ENCODE results near the gene WDR5.

Gene WDR5

DNA sequence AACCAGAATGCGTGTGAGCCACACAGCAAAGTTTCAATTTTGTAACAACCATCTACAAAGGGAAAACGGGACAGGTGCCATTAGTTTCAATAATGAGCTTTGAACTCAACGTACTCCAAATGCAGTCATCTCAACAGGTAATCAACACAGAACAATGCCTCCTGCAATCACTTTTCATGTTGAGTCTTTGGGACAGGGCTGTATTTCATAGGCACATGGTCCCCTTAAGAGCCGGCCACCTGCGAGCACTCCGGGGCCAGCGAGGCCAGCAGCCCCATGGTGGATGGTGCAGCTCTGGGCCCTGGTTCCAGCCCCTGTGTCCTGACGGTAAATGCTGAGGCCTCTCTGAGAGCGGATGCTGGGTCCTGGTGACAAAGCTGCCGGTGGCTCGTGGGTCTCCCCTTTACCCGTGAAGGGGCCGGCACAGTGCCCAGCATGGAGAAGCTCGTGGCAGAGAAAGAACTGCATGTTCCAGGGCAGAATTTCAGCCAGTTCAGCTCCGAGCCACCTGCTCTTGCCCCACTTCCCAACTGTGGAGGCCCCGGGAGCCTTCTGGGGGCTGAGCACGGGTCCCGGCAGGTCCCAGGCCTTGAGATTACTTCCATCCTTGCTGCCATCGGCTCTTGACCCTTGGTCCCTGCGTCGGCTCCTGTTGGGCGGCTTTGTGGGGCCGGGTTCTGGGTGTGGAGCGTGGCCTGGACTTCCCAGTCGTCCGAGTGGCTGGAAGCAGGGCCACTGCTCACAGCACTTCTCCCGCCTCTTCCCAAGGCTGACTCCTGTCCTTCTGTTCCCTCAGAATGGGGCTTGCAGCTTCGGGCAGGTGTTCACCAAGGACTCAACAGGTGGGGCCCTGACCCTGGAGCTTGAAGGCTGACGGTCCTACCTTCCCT, 54.6 kb downstream of the WDR5 start:
- TF ChIP-seq, protein P1, sequence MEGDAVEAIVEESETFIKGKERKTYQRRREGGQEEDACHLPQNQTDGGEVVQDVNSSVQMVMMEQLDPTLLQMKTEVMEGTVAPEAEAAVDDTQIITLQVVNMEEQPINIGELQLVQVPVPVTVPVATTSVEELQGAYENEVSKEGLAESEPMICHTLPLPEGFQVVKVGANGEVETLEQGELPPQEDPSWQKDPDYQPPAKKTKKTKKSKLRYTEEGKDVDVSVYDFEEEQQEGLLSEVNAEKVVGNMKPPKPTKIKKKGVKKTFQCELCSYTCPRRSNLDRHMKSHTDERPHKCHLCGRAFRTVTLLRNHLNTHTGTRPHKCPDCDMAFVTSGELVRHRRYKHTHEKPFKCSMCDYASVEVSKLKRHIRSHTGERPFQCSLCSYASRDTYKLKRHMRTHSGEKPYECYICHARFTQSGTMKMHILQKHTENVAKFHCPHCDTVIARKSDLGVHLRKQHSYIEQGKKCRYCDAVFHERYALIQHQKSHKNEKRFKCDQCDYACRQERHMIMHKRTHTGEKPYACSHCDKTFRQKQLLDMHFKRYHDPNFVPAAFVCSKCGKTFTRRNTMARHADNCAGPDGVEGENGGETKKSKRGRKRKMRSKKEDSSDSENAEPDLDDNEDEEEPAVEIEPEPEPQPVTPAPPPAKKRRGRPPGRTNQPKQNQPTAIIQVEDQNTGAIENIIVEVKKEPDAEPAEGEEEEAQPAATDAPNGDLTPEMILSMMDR (IDR thresholded peaks at IDR 0.05; ENCODE audit: low read depth, low read length): no peak
- H3K4me3 ChIP-seq (ENCODE audit: low read depth, low read length): no peak overlapping the region

DNA sequence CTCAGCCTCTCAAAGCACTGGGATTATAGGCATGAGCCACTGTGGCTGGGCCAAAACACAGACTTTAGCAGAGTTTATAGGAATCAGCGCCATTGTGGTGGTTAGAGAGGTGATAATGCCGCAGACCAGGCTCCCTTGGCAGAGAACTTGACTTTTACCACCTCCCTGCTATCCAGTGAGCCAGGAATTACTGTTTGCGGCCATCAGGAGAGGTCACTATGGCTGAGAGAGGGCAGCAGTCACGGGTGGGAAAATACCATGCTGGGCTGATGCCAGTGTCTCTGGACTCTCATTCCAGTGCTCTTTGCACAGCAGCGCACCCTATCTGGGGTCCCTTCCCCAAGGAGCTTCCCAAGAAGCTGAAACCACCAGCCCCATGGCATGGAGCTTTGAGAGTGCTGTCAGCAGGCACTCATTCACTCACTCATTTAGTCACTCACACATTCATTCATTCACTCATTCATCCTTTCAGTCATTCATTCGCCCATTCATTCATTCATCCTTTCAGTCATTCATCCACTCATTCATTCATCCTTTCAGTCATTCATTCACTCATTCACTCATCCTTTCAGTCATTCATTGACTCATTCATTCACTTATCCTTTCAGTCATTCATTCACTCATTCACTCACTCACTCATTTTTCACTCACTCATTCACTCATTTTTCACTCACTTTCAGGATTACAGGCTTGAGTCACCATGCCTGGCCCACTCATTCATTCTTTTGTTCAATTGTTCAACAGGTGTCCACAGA, 55.8 kb downstream of the WDR5 start:
- H3K4me3 ChIP-seq (ENCODE audit: low read depth, low read length): no peak overlapping the region
- TF ChIP-seq, protein P1 (IDR thresholded peaks at IDR 0.05; ENCODE audit: low read depth, low read length): no peak

DNA sequence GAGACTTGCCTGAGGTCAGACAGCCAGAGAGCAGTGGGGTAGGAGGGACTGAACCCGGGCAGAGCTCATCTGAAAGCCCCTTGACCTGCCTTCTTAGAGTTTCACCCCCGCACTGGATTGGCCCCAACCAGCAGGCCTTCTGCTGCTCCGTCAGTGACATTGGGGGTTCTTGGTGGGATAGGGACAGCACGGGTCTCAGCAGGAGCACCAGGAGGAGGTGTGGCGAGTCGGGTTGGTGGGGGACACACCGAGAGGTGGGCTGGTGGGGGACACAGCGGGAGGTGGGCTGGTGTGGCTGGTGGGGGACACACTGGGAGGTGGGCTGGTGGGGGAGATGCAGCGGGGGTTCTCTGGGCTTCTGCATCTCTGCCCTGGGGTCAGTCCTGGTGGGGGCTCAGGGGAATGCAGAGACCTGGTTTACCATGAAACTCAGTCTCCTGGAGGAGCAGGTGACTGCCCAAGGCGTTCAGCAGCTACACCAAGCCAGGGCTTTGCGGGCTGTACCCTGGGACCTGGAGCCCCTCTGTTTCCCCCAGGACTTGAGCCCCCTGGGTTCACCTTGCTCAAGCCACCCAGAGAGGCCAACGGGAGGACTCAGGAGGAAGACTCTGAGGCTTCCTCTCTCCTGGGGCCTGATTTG, 56.5 kb downstream of the WDR5 start:
- TF ChIP-seq, protein P1 (IDR thresholded peaks at IDR 0.05; ENCODE audit: low read depth, low read length): no peak

DNA sequence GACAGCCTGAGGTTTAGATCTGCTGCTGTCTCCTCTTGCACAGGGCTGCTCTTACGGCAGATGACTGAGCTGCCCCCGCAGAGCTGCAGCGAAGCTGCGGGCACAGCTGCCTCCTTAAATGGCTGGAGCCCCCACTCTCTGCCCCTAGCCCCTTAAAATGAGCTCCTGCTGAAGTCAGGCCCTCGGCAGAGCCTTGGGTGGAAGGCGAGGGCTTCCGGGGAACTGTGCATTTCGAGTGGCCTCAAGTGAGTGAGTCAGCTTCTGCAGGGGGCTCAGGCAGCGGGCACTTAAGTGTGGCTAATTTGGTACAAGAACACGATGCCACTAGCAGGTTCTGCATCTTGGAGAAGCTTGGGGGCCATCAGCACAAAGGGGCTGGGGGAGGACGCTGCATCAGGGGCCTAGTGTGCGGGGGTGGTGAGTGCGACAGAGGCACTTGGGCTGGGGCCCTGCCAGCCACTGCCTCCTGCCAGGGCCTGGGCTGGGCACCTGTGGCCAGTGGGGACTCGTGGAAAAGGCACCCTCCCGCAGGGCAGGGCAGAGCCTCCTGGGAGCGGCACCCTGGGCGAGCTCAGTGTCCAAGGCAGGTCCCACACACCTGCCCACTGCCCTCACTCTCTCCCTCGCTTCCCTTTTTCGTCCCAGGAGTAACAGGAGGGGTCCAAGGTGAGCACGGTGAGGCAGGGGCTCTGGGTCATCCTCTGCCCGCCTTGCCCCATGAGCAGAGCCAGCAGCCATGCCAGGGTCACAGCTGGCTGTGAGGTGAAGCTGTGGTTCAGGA, 57.3 kb downstream of the WDR5 start:
- no peak overlapping the region for H3K4me3 ChIP-seq (ENCODE audit: low read depth, low read length)
- TF ChIP-seq, protein P1 (IDR thresholded peaks at IDR 0.05; ENCODE audit: low read depth, low read length): no peak

More for the DNA sequence above, 56.5 kb downstream of the WDR5 start:
- no peak overlapping the region for H3K4me3 ChIP-seq (ENCODE audit: low read depth, low read length)

DNA sequence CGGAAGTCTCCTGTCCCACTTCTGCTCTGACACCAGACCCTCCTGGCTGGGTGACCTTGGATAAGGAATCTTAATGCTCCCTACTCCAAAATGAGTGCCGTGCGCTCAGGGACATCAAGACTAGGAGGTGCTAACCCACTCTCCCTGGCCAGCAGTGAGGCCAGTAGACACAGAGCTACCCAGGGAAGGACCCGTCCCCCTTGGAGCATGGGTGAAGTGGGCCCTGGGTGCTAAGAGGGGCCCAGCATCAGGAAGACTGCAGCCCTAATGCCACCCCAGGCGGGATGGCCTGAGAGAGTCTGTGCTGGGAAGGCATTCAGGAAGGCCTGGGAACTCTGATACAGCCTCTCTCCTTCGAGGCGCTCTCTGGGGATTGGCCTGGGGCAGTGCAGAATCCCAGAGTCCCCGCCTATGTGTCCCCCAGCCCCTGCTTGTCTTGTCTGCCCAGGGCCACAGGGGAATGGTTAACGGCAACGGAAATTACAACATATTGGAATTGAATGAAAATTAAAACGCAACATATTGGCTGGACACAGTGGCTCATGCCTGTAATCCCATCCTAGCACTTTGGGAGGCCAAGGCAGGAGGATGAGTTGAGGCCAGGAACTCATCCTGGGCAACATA, 58.1 kb downstream of the WDR5 start:
- no peak overlapping the region for H3K4me3 ChIP-seq (ENCODE audit: low read depth, low read length)
- TF ChIP-seq, protein P1 (IDR thresholded peaks at IDR 0.05; ENCODE audit: low read depth, low read length): no peak

DNA sequence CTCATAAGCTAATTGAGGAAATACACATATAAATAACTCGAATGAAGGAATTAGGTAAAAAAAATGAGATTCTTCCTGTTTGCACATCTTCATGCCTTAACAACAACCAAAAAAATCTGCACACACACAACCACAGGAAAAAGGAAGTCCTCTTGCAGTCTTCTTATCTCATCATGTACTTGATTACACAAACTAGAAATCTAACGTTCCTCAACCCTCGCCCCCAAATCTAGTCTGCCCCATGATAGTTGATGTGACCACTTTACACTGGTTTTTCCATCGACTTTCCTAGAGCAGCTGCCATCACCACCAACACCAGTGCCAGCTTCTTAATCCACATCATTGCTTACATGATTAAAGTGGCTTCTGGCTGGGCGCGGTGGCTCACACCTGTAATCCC, 59.7 kb downstream of the WDR5 start:
- TF ChIP-seq, protein P1 (IDR thresholded peaks at IDR 0.05; ENCODE audit: low read depth, low read length): no peak
- no peak overlapping the region for H3K4me3 ChIP-seq (ENCODE audit: low read depth, low read length)

Measured in WI38 (cell line).